Mesodermal cell (in vitro differentiated cells): ENCODE results near the gene TPRX2. TPM values are rescaled to one million over a fixed set of nuclear protein-coding genes. Genes with fewer than 3 reads are reported as not detected.
"Not testable (repeated sequence)": the region's sequence is repeated elsewhere in the genome, so short reads cannot be mapped to it uniquely, and the experiment has no call there.

ENCODE experiments used
- H3K27ac ChIP-seq: 2 replicates; pipeline ENCODE4 v1.7.0; 2013; ENCODE audit warnings: mild to moderate bottlenecking, low read depth, low read length, moderate library complexity; ENCODE audit not compliant: severe bottlenecking
- H3K36me3 ChIP-seq: 2 replicates; pipeline ENCODE4 v1.7.1; 2013; ENCODE audit warnings: mild to moderate bottlenecking, low read length, moderate library complexity; ENCODE audit not compliant: control insufficient read depth, insufficient read depth
- H3K4me1 ChIP-seq: one replicate; pipeline ENCODE4 v1.7.1; 2013; ENCODE audit warnings: mild to moderate bottlenecking, low read length; ENCODE audit not compliant: insufficient read depth, control insufficient read depth, poor library complexity, severe bottlenecking
- H3K4me3 ChIP-seq: 2 replicates; pipeline ENCODE4 v1.7.0; 2013; ENCODE audit warnings: low read length, control low read depth, mild to moderate bottlenecking; ENCODE audit not compliant: insufficient read depth, poor library complexity, severe bottlenecking; ENCODE audit errors: extremely low read depth
- H3K9me3 ChIP-seq: 2 replicates; pipeline ENCODE4 v1.7.1; 2013; ENCODE audit warnings: mild to moderate bottlenecking, low read length, moderate library complexity; ENCODE audit not compliant: control insufficient read depth
- WGBS, 2 experiments: methylation state at CpG; one replicate each; pipeline ENCODE4 v1.1.5; 2013; ENCODE audit warnings: missing lambda C conversion rate in 2 of 2; ENCODE audit not compliant: insufficient coverage in 2 of 2; 5-methylcytosine and 5-hydroxymethylcytosine counted together
- polyA plus RNA-seq, 2 experiments: library from polyadenylated mRNA; stranded (reverse); fragments of 50-300 nt; gene quantifications; one replicate each; pipeline ENCODE4 v1.2.3, GENCODE V29; 2013

The TPRX2 gene
- not detected for polyA plus RNA-seq (2013, experiment 1 of 2)
- polyA plus RNA-seq (2013, experiment 2 of 2): not detected

GRCh38 chr19:47858646-47859285 lies at the start of gene TPRX2:
TPRX2 (plus strand) TSS chr19:47859235; CDS start chr19:47859247, 12 bp downstream.
- WGBS, 2 experiments: 98 to 100% methylated on average over 7 to 8 of the region's 9 CpGs
- H3K27ac ChIP-seq, H3K4me3 ChIP-seq, H3K9me3 ChIP-seq, H3K4me1 ChIP-seq, H3K36me3 ChIP-seq: not testable (repeated sequence)

GRCh38 chr19:47813304-47813994 lies 45.6 kb upstream of the TPRX2 start:
- no peak overlapping the region for H3K27ac ChIP-seq
- no peak overlapping the region for H3K4me3 ChIP-seq
- WGBS, 2 experiments: 63% methylated on average over 9 of the region's 17 CpGs; no CpG with 5 or more reads in 1 of the 2 experiments
- no peaks in the 10 kb centered on the region for H3K4me1 ChIP-seq
- no peaks in the 10 kb centered on the region for H3K9me3 ChIP-seq
- no peaks in the 10 kb centered on the region for H3K36me3 ChIP-seq

GRCh38 chr19:47813995-47814328 lies 45.1 kb upstream of the TPRX2 start:
- Histone ChIP-seq H3K4me3 (no peak overlapping the region), H3K4me1 (no peaks in the 10 kb centered on the region), H3K27ac (no peak overlapping the region), H3K36me3 (no peaks in the 10 kb centered on the region), H3K9me3 (no peaks in the 10 kb centered on the region)
- WGBS, 2 experiments: 51 to 62% methylated on average over 7 of the region's 7 CpGs

- not testable (repeated sequence) for H3K4me1 ChIP-seq, H3K4me3 ChIP-seq, H3K36me3 ChIP-seq, H3K9me3 ChIP-seq, H3K27ac ChIP-seq
- WGBS, 2 experiments: 97 to 100% methylated on average over 1 to 7 of the region's 8 CpGs
Observed at GRCh38 chr19:47816270-47816669, 42.8 kb upstream of the TPRX2 start.

GRCh38 chr19:47818221-47818620 lies 40.8 kb upstream of the TPRX2 start:
- H3K27ac ChIP-seq, H3K36me3 ChIP-seq, H3K4me3 ChIP-seq, H3K4me1 ChIP-seq, H3K9me3 ChIP-seq: not testable (repeated sequence)
- WGBS, 2 experiments: 86% methylated on average over 1 of the region's 1 CpG; no CpG with 5 or more reads in 1 of the 2 experiments

- Histone ChIP-seq H3K9me3 (no peaks in the 10 kb centered on the region), H3K4me1 (peaks cover 5% of the 10 kb centered on the region), H3K27ac (no peak overlapping the region), H3K4me3 (no peak overlapping the region), H3K36me3 (no peaks in the 10 kb centered on the region)
- WGBS, 2 experiments: 18 to 22% methylated on average over 4 to 6 of the region's 10 CpGs
Observed at GRCh38 chr19:47819858-47820257, 39.2 kb upstream of the TPRX2 start.

- Histone ChIP-seq H3K4me1 (peaks cover 5% of the 10 kb centered on the region), H3K9me3 (no peaks in the 10 kb centered on the region), H3K27ac (no peak overlapping the region), H3K36me3 (no peaks in the 10 kb centered on the region), H3K4me3 (no peak overlapping the region)
- WGBS, 2 experiments: 88 to 100% methylated on average over 2 of the region's 2 CpGs
Observed at GRCh38 chr19:47820410-47820809, 38.6 kb upstream of the TPRX2 start.

- no peaks in the 10 kb centered on the region for H3K36me3 ChIP-seq
- H3K27ac ChIP-seq: no peak within 1 kb of the TSS
- H3K9me3 ChIP-seq: peaks cover under 1% of the 10 kb centered on the region
- H3K4me1 ChIP-seq: peaks cover 5% of the 10 kb centered on the region
- H3K4me3 ChIP-seq: no peak within 1 kb of the TSS
- WGBS, 2 experiments: 77 to 83% methylated on average over 5 to 7 of the region's 15 CpGs
Observed at GRCh38 chr19:47821460-47822020, 37.5 kb upstream of the TPRX2 start, which contains the start of gene CRX. CRX (plus strand) TSS chr19:47821937; CDS start chr19:47834444, 12,507 bp downstream.

GRCh38 chr19:47824396-47824795 lies 34.6 kb upstream of the TPRX2 start:
- no peaks in the 10 kb centered on the region for H3K36me3 ChIP-seq
- no peak overlapping the region for H3K27ac ChIP-seq
- H3K4me1 ChIP-seq: peaks cover 5% of the 10 kb centered on the region
- no peak overlapping the region for H3K4me3 ChIP-seq
- 91 to 93% methylated on average over 3 to 6 of the region's 6 CpGs for WGBS, 2 experiments
- peaks cover 7% of the 10 kb centered on the region for H3K9me3 ChIP-seq

GRCh38 chr19:47826800-47827199 lies 32.2 kb upstream of the TPRX2 start:
- peaks cover 7% of the 10 kb centered on the region for H3K9me3 ChIP-seq
- H3K4me3 ChIP-seq: no peak overlapping the region
- H3K36me3 ChIP-seq: no peaks in the 10 kb centered on the region
- WGBS, 2 experiments: 95 to 97% methylated on average over 6 of the region's 6 CpGs
- H3K27ac ChIP-seq: no peak overlapping the region
- H3K4me1 ChIP-seq: peaks cover 2% of the 10 kb centered on the region

- no peak overlapping the region for H3K27ac ChIP-seq
- no peaks in the 10 kb centered on the region for H3K9me3 ChIP-seq
- H3K36me3 ChIP-seq: no peaks in the 10 kb centered on the region
- no peak overlapping the region for H3K4me3 ChIP-seq
- no peaks in the 10 kb centered on the region for H3K4me1 ChIP-seq
- 100% methylated on average over 1 of the region's 4 CpGs; no CpG with 5 or more reads in 1 of the 2 experiments for WGBS, 2 experiments
Observed at GRCh38 chr19:47832723-47833122, 26.3 kb upstream of the TPRX2 start.
